B cell (primary cell): Measurements from ENCODE around the gene CLCN5. TPM values are rescaled to one million over a fixed set of nuclear protein-coding genes. Genes with fewer than 3 reads are reported as not detected.

Source experiments
- ATAC-seq: fragments of 200-7000 bp; cut with Tn5 transposase; one replicate; pipeline ENCODE4 v1.10.0; 2021; ENCODE audit warnings: low read depth, mild to moderate bottlenecking, moderate number of reproducible peaks, moderate library complexity
- CTCF ChIA-PET: fragments of 350-600 bp; sonication (Branson Sonifier 250); formaldehyde crosslinking; loops from one replicate; lab custom pipeline; 2021; ENCODE audit warnings: antibody characterized with exemption, inconsistent platforms; lab: Charles Lee
- POLR2A ChIA-PET: fragments of 350-600 bp; sonication (Branson Sonifier 250); formaldehyde crosslinking; loops from one replicate; lab custom pipeline; 2021; ENCODE audit warnings: antibody characterized with exemption; lab: Charles Lee
- DNase-seq: peaks from one replicate; pipeline ENCODE4 v3.0.0; 2013
- H2AFZ ChIP-seq: 2 replicates; pipeline ENCODE4 v1.6.1; 2012; ENCODE audit warnings: mild to moderate bottlenecking, low read depth, low read length; ENCODE audit not compliant: insufficient read depth, poor library complexity, severe bottlenecking
- H3K27ac ChIP-seq, 2 donors: 1 replicate in 1 of 2; 2 replicates in 1 of 2; pipeline ENCODE4 v1.5.1; 2012 to 2013; ENCODE audit warnings: low read length in 2 of 2, mild to moderate bottlenecking in 2 of 2, moderate library complexity in 1 of 2
- H3K27me3 ChIP-seq, 4 experiments: fragments of 200-600 bp in 1 of 4; sonication (generic) in 1 of 4; replicated peaks in 1 of 4; 1 replicate in 2 of 4; 2 replicates in 2 of 4; pipeline versions ENCODE4 v1.6.1 to v1.7.0; 2013 to 2016; ENCODE audit warnings: low read length in 3 of 4, mild to moderate bottlenecking in 2 of 4, mixed read lengths in 1 of 4, moderate library complexity in 1 of 4; ENCODE audit not compliant: insufficient read depth in 4 of 4, control insufficient read depth in 3 of 4; ENCODE audit errors: control extremely low read depth in 1 of 4
- H3K36me3 ChIP-seq, 2 experiments: replicated peaks in 1 of 2; 1 replicate in 1 of 2; 2 replicates in 1 of 2; pipeline versions ENCODE4 v1.6.1 to v1.7.1; 2013; ENCODE audit warnings: low read length in 1 of 2; ENCODE audit not compliant: insufficient read depth in 2 of 2, control insufficient read depth in 1 of 2; ENCODE audit errors: control extremely low read depth in 1 of 2, extremely low read depth in 1 of 2
- H3K4me1 ChIP-seq, 2 donors: fragments of 200-600 bp in 1 of 2; sonication (generic) in 1 of 2; 1 replicate in 1 of 2; 2 replicates in 1 of 2; pipeline versions ENCODE4 v1.5.1 to v1.6.1; 2013 to 2017; ENCODE audit warnings: low read length in 2 of 2; ENCODE audit not compliant: control insufficient read depth in 2 of 2, insufficient read depth in 2 of 2
- H3K4me2 ChIP-seq: replicated peaks from 2 replicates; pipeline ENCODE3; 2012; ENCODE audit warnings: mild to moderate bottlenecking, low read depth, low read length; ENCODE audit not compliant: poor library complexity, severe bottlenecking
- H3K4me3 ChIP-seq, 5 experiments: fragments of 200-600 bp in 1 of 5; sonication (generic) in 1 of 5; 1 replicate in 3 of 5; 2 replicates in 2 of 5; pipeline versions ENCODE4 v1.5.1 to v1.7.0; 2011 to 2016; ENCODE audit warnings: low read length in 4 of 5, mild to moderate bottlenecking in 4 of 5, low read depth in 2 of 5, control low read depth in 1 of 5, moderate library complexity in 1 of 5; ENCODE audit not compliant: insufficient read depth in 1 of 5; ENCODE audit errors: control extremely low read depth in 1 of 5, extremely low read depth in 1 of 5
- H3K79me2 ChIP-seq: fragments of 200-600 bp; sonication (generic); one replicate; pipeline ENCODE4 v1.6.0; 2016; ENCODE audit warnings: low read length; ENCODE audit not compliant: control insufficient read depth, insufficient read depth
- H3K9ac ChIP-seq: fragments of 200-600 bp; sonication (generic); 2 replicates; pipeline ENCODE4 v1.6.1; 2017; ENCODE audit warnings: mild to moderate bottlenecking, low read length, moderate library complexity
- H3K9me3 ChIP-seq, 3 donors: one replicate each; pipeline versions ENCODE4 v1.6.1 to v1.7.1; 2013; ENCODE audit warnings: low read length in 2 of 3; ENCODE audit not compliant: control insufficient read depth in 2 of 3, insufficient read depth in 1 of 3; ENCODE audit errors: control extremely low read depth in 1 of 3
- H4K20me1 ChIP-seq: 2 replicates; pipeline ENCODE4 v1.6.0; 2012; ENCODE audit warnings: mild to moderate bottlenecking, low read length; ENCODE audit not compliant: insufficient read depth, control insufficient read depth, poor library complexity, severe bottlenecking
- H3K27ac Mint-ChIP-seq: one replicate; pipeline ENCODE4 v1.8.0; 2021; ENCODE audit warnings: mixed read lengths
- H3K27me3 Mint-ChIP-seq: one replicate; pipeline ENCODE4 v1.8.0; 2021; ENCODE audit warnings: mixed read lengths
- H3K4me1 Mint-ChIP-seq: one replicate; pipeline ENCODE4 v1.8.0; 2021; ENCODE audit warnings: mixed read lengths
- H3K4me3 Mint-ChIP-seq: one replicate; pipeline ENCODE4 v1.8.0; 2021; ENCODE audit warnings: mixed read lengths
- H3K9me3 Mint-ChIP-seq: one replicate; pipeline ENCODE4 v1.8.0; 2022; ENCODE audit warnings: mixed read lengths; ENCODE audit not compliant: insufficient read depth
- CTCF ChIP-seq: fragments of 200-600 bp; IDR thresholded peaks from one replicate; pipeline ENCODE4 v1.8.0; 2022; ENCODE audit warnings: antibody characterized with exemption, mild to moderate bottlenecking
- EZH2 ChIP-seq: IDR thresholded peaks from 2 replicates; pipeline ENCODE4 v1.6.1; 2012; ENCODE audit warnings: borderline replicate concordance, low read depth, mild to moderate bottlenecking, moderate library complexity, low read length; ENCODE audit not compliant: insufficient read depth, poor library complexity, severe bottlenecking
- WGBS: methylation state at CpG from one replicate; pipeline ENCODE4 v1.1.5; 2013; ENCODE audit warnings: missing lambda C conversion rate; ENCODE audit not compliant: insufficient coverage; 5-methylcytosine and 5-hydroxymethylcytosine counted together
- intact Hi-C: fragments of 100-400 bp; cut with micrococcal nuclease; formaldehyde crosslinking; loops from one replicate; pipeline ENCODE4 v1.10.0; 2022
- polyA plus RNA-seq: library from polyadenylated mRNA; depleted of rRNA; stranded (reverse); fragments of >200 nt; gene quantifications from 2 replicates; pipeline ENCODE4 v1.2.3, GENCODE V29; 2012
- total RNA-seq, 2 donors: library from RNA; stranded (reverse); fragments of 120-200 nt in 1 of 2; gene quantifications; 1 replicate in 1 of 2; 2 replicates in 1 of 2; pipeline versions ENCODE4 v1.2.3 to v1.2.4, GENCODE V29; 2013 to 2022

CLCN5 gene
- total and polyA plus RNA-seq, 2 donors (not counting 1 experiment from before 2014, with no cell fraction given) = 0.55 to 3.6 TPM

GRCh38 chrX:50002067-50002714 is 79.8 kb downstream of the CLCN5 start:
- WGBS = no CpG with 5 or more reads among the region's 2 CpGs
- no peak overlapping the region for H3K27ac Mint-ChIP-seq
- no peak for ATAC-seq

GRCh38 chrX:50003467-50003866 is 81.1 kb downstream of the CLCN5 start:
- intact Hi-C loops = no loop called here
- Histone ChIP-seq H3K27me3 (no peaks in the 10 kb centered on the region), H3K4me3 (no peak overlapping the region), H3K4me2 (no peak overlapping the region), H2AFZ (no peak overlapping the region), H3K36me3 (no peaks in the 10 kb centered on the region), H3K4me1 (peaks cover 0 to 4% of the 10 kb centered on the region in 2 donors), H3K9me3 (no peaks in the 10 kb centered on the region), H4K20me1 (no peaks in the 10 kb centered on the region), H3K9ac (no peak overlapping the region), H3K27ac (no peak overlapping the region), H3K79me2 (no peaks in the 10 kb centered on the region)
- no peaks in the 10 kb centered on the region for H3K9me3 Mint-ChIP-seq
- no peak overlapping the region for H3K4me3 Mint-ChIP-seq
- ChIA-PET CTCF (no interaction called here), POLR2A (no interaction called here)
- H3K4me1 Mint-ChIP-seq = peaks cover 15% of the 10 kb centered on the region
- DNase-seq (no peak), ATAC-seq (no peak)
- no peak for TF ChIP-seq EZH2
- TF ChIP-seq CTCF = no peak
- no CpG with 5 or more reads among the region's 4 CpGs for WGBS
- no peak overlapping the region for H3K27ac Mint-ChIP-seq
- no peaks in the 10 kb centered on the region for H3K27me3 Mint-ChIP-seq

More at GRCh38 chrX:50002067-50002714, 79.8 kb downstream of the CLCN5 start:
- Histone ChIP-seq H3K9ac (no peak overlapping the region), H3K36me3 (no peaks in the 10 kb centered on the region), H2AFZ (no peak overlapping the region), H4K20me1 (no peaks in the 10 kb centered on the region), H3K4me2 (no peak overlapping the region), H3K4me3 (no peak overlapping the region), H3K27me3 (no peaks in the 10 kb centered on the region), H3K4me1 (peaks cover 0 to 4% of the 10 kb centered on the region in 2 donors), H3K27ac (no peak overlapping the region), H3K9me3 (no peaks in the 10 kb centered on the region), H3K79me2 (no peaks in the 10 kb centered on the region)
- intact Hi-C loops = no loop called here
- Mint-ChIP-seq H3K4me3 (no peak overlapping the region), H3K9me3 (no peaks in the 10 kb centered on the region), H3K4me1 (peaks cover 15% of the 10 kb centered on the region), H3K27me3 (no peaks in the 10 kb centered on the region)
- DNase-seq = no peak
- TF ChIP-seq EZH2 (no peak), CTCF (no peak)
- ChIA-PET POLR2A (no interaction called here), CTCF (no interaction called here)
